WERI-Rb-1 (cell line): Measurements from ENCODE around the gene TCF12.

Experiments
- DNase-seq: peaks from one replicate; pipeline ENCODE4 v3.0.0-alpha.2; 2020
- H3K27ac ChIP-seq: fragments of 250-450 bp; sonication (Bioruptor Pico); 2 replicates; pipeline ENCODE4 v1.5.1; 2020; ENCODE audit warnings: mild to moderate bottlenecking, moderate library complexity
- H3K27me3 ChIP-seq: fragments of 250-450 bp; sonication (Bioruptor Pico); 2 replicates; pipeline ENCODE4 v1.5.1; 2021; ENCODE audit warnings: mild to moderate bottlenecking, low read depth, moderate library complexity; ENCODE audit not compliant: insufficient read depth, severe bottlenecking
- H3K36me3 ChIP-seq: fragments of 250-450 bp; sonication (Bioruptor Pico); 2 replicates; pipeline ENCODE4 v1.5.1; 2020; ENCODE audit warnings: mild to moderate bottlenecking, moderate library complexity
- H3K4me3 ChIP-seq: 2 replicates; pipeline ENCODE4 v1.5.1; 2011; ENCODE audit warnings: low read depth, mild to moderate bottlenecking, control low read depth, low read length
- H3K9me3 ChIP-seq: fragments of 250-450 bp; sonication (Bioruptor Pico); 2 replicates; pipeline ENCODE4 v1.5.1; 2021; ENCODE audit warnings: mild to moderate bottlenecking, moderate library complexity; ENCODE audit not compliant: severe bottlenecking
- CTCF ChIP-seq: IDR thresholded peaks from 2 replicates; pipeline ENCODE4 v1.5.1; 2011; ENCODE audit warnings: low read depth, mild to moderate bottlenecking, control low read depth, inconsistent platforms, low read length

Gene TCF12

GRCh38 chr15:57017024-57017423, 98.6 kb downstream of the TCF12 start:
- no peak overlapping the region for H3K27ac ChIP-seq
- no peak for DNase-seq
- peak; percentile 42 for TF ChIP-seq CTCF
- no peaks in the 10 kb centered on the region for H3K9me3 ChIP-seq
- no peak overlapping the region for H3K4me3 ChIP-seq
- peaks cover 3% of the 10 kb centered on the region; the same call in 1 of the 2 replicates for H3K36me3 ChIP-seq
- no peaks in the 10 kb centered on the region for H3K27me3 ChIP-seq

GRCh38 chr15:57018151-57018550, 99.7 kb downstream of the TCF12 start:
- H3K27ac ChIP-seq, result no peak overlapping the region
- H3K9me3 ChIP-seq, result no peaks in the 10 kb centered on the region
- DNase-seq, result no peak
- TF ChIP-seq CTCF, result no peak
- H3K27me3 ChIP-seq, result no peaks in the 10 kb centered on the region
- peaks cover 3% of the 10 kb centered on the region; the same call in 1 of the 2 replicates for H3K36me3 ChIP-seq
- H3K4me3 ChIP-seq, result no peak overlapping the region

GRCh38 chr15:57019496-57020160, 101.2 kb downstream of the TCF12 start:
- DNase-seq, result no peak
- H3K9me3 ChIP-seq, result no peaks in the 10 kb centered on the region
- H3K36me3 ChIP-seq, result peaks cover 3% of the 10 kb centered on the region; the same call in 1 of the 2 replicates
- no peaks in the 10 kb centered on the region for H3K27me3 ChIP-seq
- H3K4me3 ChIP-seq, result no peak overlapping the region
- TF ChIP-seq CTCF, result no peak
- H3K27ac ChIP-seq, result no peak overlapping the region

- TF ChIP-seq CTCF, result no peak
- H3K4me3 ChIP-seq, result no peak overlapping the region
- H3K27me3 ChIP-seq, result no peaks in the 10 kb centered on the region
- no peaks in the 10 kb centered on the region for H3K36me3 ChIP-seq
- DNase-seq, result no peak
- no peaks in the 10 kb centered on the region for H3K9me3 ChIP-seq
- H3K27ac ChIP-seq, result no peak overlapping the region
Measured at GRCh38 chr15:57025264-57025926, 107.0 kb downstream of the TCF12 start.

GRCh38 chr15:57026016-57026592, 107.7 kb downstream of the TCF12 start:
- DNase-seq, result no peak
- Histone ChIP-seq H3K36me3 (no peaks in the 10 kb centered on the region), H3K4me3 (no peak overlapping the region), H3K27me3 (no peaks in the 10 kb centered on the region), H3K9me3 (no peaks in the 10 kb centered on the region), H3K27ac (no peak overlapping the region)
- no peak for TF ChIP-seq CTCF
